OCI-LY3 (cell line): ENCODE measurements around the gene ZNF213.

Experiments
- H2AFZ ChIP-seq: fragments of 200-600, 300-600 bp; shearing (Covaris generic); 2 replicates; pipeline ENCODE4 v1.6.0; 2014; ENCODE audit warnings: antibody characterized with exemption, low read depth, low read length
- H3K27ac ChIP-seq: fragments of 200-600, 300-600 bp; sonication (generic); 2 replicates; pipeline ENCODE4 v1.5.1; 2014; ENCODE audit warnings: mild to moderate bottlenecking, low read length, moderate library complexity, mixed read lengths
- H3K27me3 ChIP-seq: fragments of 200-600, 300-600 bp; sonication (generic); 2 replicates; pipeline ENCODE4 v1.6.1; 2014; ENCODE audit warnings: low read depth, low read length, mixed read lengths
- H3K36me3 ChIP-seq: fragments of 200-600, 300-600 bp; sonication (generic); replicated peaks from 2 replicates; pipeline ENCODE3; 2014; ENCODE audit warnings: low read depth, low read length, mixed read lengths
- H3K4me1 ChIP-seq: fragments of 300-600, 200-600 bp; sonication (generic); 2 replicates; pipeline ENCODE4 v1.6.1; 2014; ENCODE audit warnings: low read length, mixed read lengths
- H3K4me2 ChIP-seq: fragments of 200-600, 300-600 bp; sonication (generic); 2 replicates; pipeline ENCODE4 v1.6.1; 2014; ENCODE audit warnings: low read length, mixed read lengths
- H3K4me3 ChIP-seq: fragments of 300-600, 200-600 bp; sonication (generic); 2 replicates; pipeline ENCODE4 v1.5.1; 2014; ENCODE audit warnings: antibody characterized with exemption, mild to moderate bottlenecking, low read length, moderate library complexity
- H3K79me2 ChIP-seq: fragments of 300-600, 200-600 bp; shearing (Covaris generic); 2 replicates; pipeline ENCODE4 v1.6.1; 2014; ENCODE audit warnings: mild to moderate bottlenecking, low read length, mixed read lengths
- H3K9ac ChIP-seq: fragments of 300-600, 200-600 bp; shearing (Covaris generic); 2 replicates; pipeline ENCODE4 v1.6.0; 2014; ENCODE audit warnings: mild to moderate bottlenecking, low read length, moderate library complexity
- H3K9me3 ChIP-seq: fragments of 200-600, 300-600 bp; shearing (Covaris generic); 2 replicates; pipeline ENCODE4 v1.6.1; 2014; ENCODE audit warnings: low read length, mixed read lengths; ENCODE audit not compliant: insufficient read depth
- H4K20me1 ChIP-seq: fragments of 200-600, 300-600 bp; sonication (generic); 2 replicates; pipeline ENCODE4 v1.6.1; 2016; ENCODE audit warnings: low read length, mixed read lengths; ENCODE audit not compliant: insufficient read depth
- CTCF ChIP-seq: fragments of 200-600, 300-600 bp; sonication (generic); IDR thresholded peaks from 2 replicates; pipeline ENCODE4 v1.5.1; 2014; ENCODE audit warnings: antibody characterized with exemption, low read length, low read depth
- EZH2phosphoT487 ChIP-seq: fragments of 200-600 bp; shearing (Covaris generic); IDR thresholded peaks from 2 replicates; pipeline ENCODE4 v1.6.1; 2018; ENCODE audit warnings: antibody characterized with exemption, mixed run types, low read depth

The ZNF213 gene

GRCh38 chr16:3118846-3119245 is 16.0 kb upstream of the ZNF213 start:
- Histone ChIP-seq H3K4me3 (no peak overlapping the region), H2AFZ (no peak overlapping the region), H4K20me1 (no peaks in the 10 kb centered on the region), H3K4me2 (no peak overlapping the region), H3K27me3 (peaks cover 20% of the 10 kb centered on the region), H3K27ac (no peak overlapping the region), H3K9ac (no peak overlapping the region), H3K9me3 (no peaks in the 10 kb centered on the region), H3K4me1 (peaks cover 12% of the 10 kb centered on the region), H3K36me3 (no peaks in the 10 kb centered on the region), H3K79me2 (no peaks in the 10 kb centered on the region)
- TF ChIP-seq CTCF (no peak), EZH2phosphoT487 (no peak)

GRCh38 chr16:3119286-3119685 is 15.5 kb upstream of the ZNF213 start:
- Histone ChIP-seq H3K4me1 (peaks cover 12% of the 10 kb centered on the region), H3K36me3 (no peaks in the 10 kb centered on the region), H4K20me1 (no peaks in the 10 kb centered on the region), H2AFZ (no peak overlapping the region), H3K27me3 (peaks cover 16% of the 10 kb centered on the region), H3K9me3 (no peaks in the 10 kb centered on the region), H3K4me2 (no peak overlapping the region), H3K27ac (no peak overlapping the region), H3K4me3 (no peak overlapping the region), H3K79me2 (no peaks in the 10 kb centered on the region), H3K9ac (no peak overlapping the region)
- no peak for TF ChIP-seq EZH2phosphoT487
- TF ChIP-seq CTCF: no peak

- Histone ChIP-seq H3K27me3 (peaks cover 10% of the 10 kb centered on the region; the same call in 1 of the 2 replicates), H3K4me3 (no peak overlapping the region), H3K4me1 (peaks cover 12% of the 10 kb centered on the region), H3K27ac (no peak overlapping the region), H3K36me3 (no peaks in the 10 kb centered on the region), H3K79me2 (no peaks in the 10 kb centered on the region), H3K9ac (no peak overlapping the region), H3K4me2 (no peak overlapping the region), H3K9me3 (no peaks in the 10 kb centered on the region), H4K20me1 (no peaks in the 10 kb centered on the region), H2AFZ (no peak overlapping the region)
- no peak for TF ChIP-seq CTCF
- TF ChIP-seq EZH2phosphoT487: no peak
Measured at GRCh38 chr16:3119701-3120408, 15.0 kb upstream of the ZNF213 start.

- no peak overlapping the region for H3K4me2 ChIP-seq
- no peaks in the 10 kb centered on the region for H3K79me2 ChIP-seq
- H3K27ac ChIP-seq: no peak overlapping the region
- H3K9me3 ChIP-seq: no peaks in the 10 kb centered on the region
- no peak overlapping the region for H2AFZ ChIP-seq
- H4K20me1 ChIP-seq: no peaks in the 10 kb centered on the region
- peaks cover 7% of the 10 kb centered on the region; the same call in 1 of the 2 replicates for H3K27me3 ChIP-seq
- H3K4me3 ChIP-seq: no peak overlapping the region
- H3K4me1 ChIP-seq: peaks cover 16% of the 10 kb centered on the region
- no peak for TF ChIP-seq EZH2phosphoT487
- TF ChIP-seq CTCF: no peak
- no peaks in the 10 kb centered on the region for H3K36me3 ChIP-seq
- H3K9ac ChIP-seq: no peak overlapping the region
Measured at GRCh38 chr16:3120435-3120834, 14.4 kb upstream of the ZNF213 start.
